Measurements from ENCODE around the gene ADCK1.
"Not testable (repeated sequence)": the region's sequence is repeated elsewhere in the genome, so short reads cannot be mapped to it uniquely, and the experiment has no call there.

The ADCK1 gene

GRCh38 chr14:77799863-77800730 is at the start of gene ADCK1:
TSS of gene ADCK1 (plus strand) at chr14:77800109. CDS start at chr14:77818979, 18,870 bp downstream.
- DNase-seq, result peak; percentile 4

- no peak for DNase-seq
These were observed 47.6 kb upstream of the ADCK1 start for GRCh38 chr14:77752266-77752665.

GRCh38 chr14:77752799-77753516 is 47.0 kb upstream of the ADCK1 start:
- DNase-seq, result no peak

- no peak for DNase-seq
These were observed 39.3 kb upstream of the ADCK1 start, which contains the start of gene SNW1 for GRCh38 chr14:77760381-77761204. TSS of gene SNW1 (minus strand) at chr14:77761156. CDS start at chr14:77761127, 29 bp downstream.

GRCh38 chr14:77761205-77761931 is 38.5 kb upstream of the ADCK1 start:
- DNase-seq, result peak; percentile 54

GRCh38 chr14:77763316-77763715 is 36.6 kb upstream of the ADCK1 start:
- DNase-seq, result no peak

GRCh38 chr14:77763978-77764377 is 35.9 kb upstream of the ADCK1 start:
- DNase-seq, result no peak

GRCh38 chr14:77768442-77769069 is 31.4 kb upstream of the ADCK1 start:
- DNase-seq, result not testable (repeated sequence)

GRCh38 chr14:77773966-77774365 is 25.9 kb upstream of the ADCK1 start:
- DNase-seq, result not testable (repeated sequence)

GRCh38 chr14:77782202-77782601 is 17.7 kb upstream of the ADCK1 start:
- no peak for DNase-seq

GRCh38 chr14:77786148-77786547 is 13.8 kb upstream of the ADCK1 start:
- no peak for DNase-seq

GRCh38 chr14:77790566-77791224 is 9.2 kb upstream of the ADCK1 start:
- no peak for DNase-seq

GRCh38 chr14:77791225-77791600 is 8.7 kb upstream of the ADCK1 start:
- no peak for DNase-seq

GRCh38 chr14:77793255-77793654 is 6.7 kb upstream of the ADCK1 start:
- DNase-seq, result not testable (repeated sequence)

- no peak for DNase-seq
These were observed 5.6 kb upstream of the ADCK1 start for GRCh38 chr14:77794357-77794756.

GRCh38 chr14:77799456-77799855 is 453 bp upstream of the ADCK1 start:
- not testable (repeated sequence) for DNase-seq

GRCh38 chr14:77800814-77801213 is 905 bp downstream of the ADCK1 start:
- DNase-seq, result no peak

- DNase-seq, result no peak
These were observed 4.7 kb downstream of the ADCK1 start for GRCh38 chr14:77804592-77804991.

GRCh38 chr14:77805706-77806105 is 5.8 kb downstream of the ADCK1 start:
- DNase-seq, result no peak

- DNase-seq, result no peak
These were observed 8.3 kb downstream of the ADCK1 start for GRCh38 chr14:77808250-77808649.

- DNase-seq, result no peak
These were observed 9.1 kb downstream of the ADCK1 start for GRCh38 chr14:77809011-77809410.
